GM23338 (cell line): ENCODE data around the gene HES4. TPM values are rescaled to one million over a fixed set of nuclear protein-coding genes. Genes with fewer than 3 reads are reported as not detected.

Experiments
- ATAC-seq: fragments of 200-7000 bp; cut with Tn5 transposase; 3 replicates; pipeline ENCODE4 v1.9.1; 2020
- DNase-seq: peaks from one replicate; pipeline ENCODE4 v3.0.0-alpha.2; 2015; ENCODE audit warnings: low spot score
- H2AFZ ChIP-seq: fragments of 200-600 bp; sonication (generic); 2 replicates; pipeline ENCODE4 v1.8.0; 2016; ENCODE audit warnings: antibody characterized with exemption, mild to moderate bottlenecking, moderate library complexity
- H3F3A ChIP-seq: fragments of 200-600 bp; sonication (generic); replicated peaks from 2 replicates; pipeline ENCODE4 v1.8.0; 2017; ENCODE audit warnings: antibody characterized with exemption, mixed run types, low read depth
- H3K27ac ChIP-seq: fragments of 200-600 bp; sonication (generic); 2 replicates; pipeline ENCODE4 v1.6.1; 2016; ENCODE audit warnings: low read depth
- H3K27me3 ChIP-seq: fragments of 200-600 bp; sonication (generic); 2 replicates; pipeline ENCODE4 v1.8.0; 2016; ENCODE audit warnings: mild to moderate bottlenecking, mixed run types, moderate library complexity; ENCODE audit not compliant: insufficient read depth
- H3K36me3 ChIP-seq: fragments of 200-600 bp; sonication (generic); 2 replicates; pipeline ENCODE4 v1.8.0; 2016; ENCODE audit warnings: mild to moderate bottlenecking; ENCODE audit not compliant: insufficient read depth
- H3K4me1 ChIP-seq: fragments of 200-600 bp; sonication (generic); 2 replicates; pipeline ENCODE4 v1.8.0; 2016; ENCODE audit warnings: mild to moderate bottlenecking, moderate library complexity; ENCODE audit not compliant: insufficient read depth
- H3K4me2 ChIP-seq: fragments of 200-600 bp; sonication (generic); 2 replicates; pipeline ENCODE4 v1.7.1; 2017; ENCODE audit warnings: mixed run types
- H3K4me3 ChIP-seq: fragments of 200-600 bp; sonication (generic); 2 replicates; pipeline ENCODE4 v1.6.1; 2016; ENCODE audit warnings: mixed run types
- H3K79me2 ChIP-seq: fragments of 200-600 bp; sonication (generic); replicated peaks from 2 replicates; pipeline ENCODE4 v1.8.0; 2017; ENCODE audit warnings: mild to moderate bottlenecking; ENCODE audit not compliant: insufficient read depth
- H3K9me2 ChIP-seq: fragments of 200-600 bp; sonication (generic); 2 replicates; pipeline ENCODE4 v1.8.0; 2017; ENCODE audit not compliant: insufficient read depth
- H4K20me1 ChIP-seq: fragments of 200-600 bp; sonication (generic); replicated peaks from 2 replicates; pipeline ENCODE4 v1.8.0; 2017; ENCODE audit warnings: mild to moderate bottlenecking; ENCODE audit not compliant: insufficient read depth
- H3K27ac Mint-ChIP-seq: 2 replicates; pipeline ENCODE4 v1.8.0; 2020; ENCODE audit warnings: inconsistent platforms, mild to moderate bottlenecking, moderate library complexity, mixed read lengths
- H3K27me3 Mint-ChIP-seq: 3 replicates; pipeline ENCODE4 v1.8.0; 2022; ENCODE audit warnings: low read depth, mild to moderate bottlenecking, moderate library complexity, mixed read lengths, inconsistent platforms; ENCODE audit not compliant: insufficient read depth, poor library complexity
- H3K36me3 Mint-ChIP-seq: 3 replicates; pipeline ENCODE4 v1.8.0; 2021; ENCODE audit warnings: low read depth, mild to moderate bottlenecking, inconsistent platforms, moderate library complexity, mixed read lengths
- H3K4me1 Mint-ChIP-seq: 3 replicates; pipeline ENCODE4 v1.8.0; 2020; ENCODE audit warnings: mild to moderate bottlenecking, inconsistent platforms, mixed read lengths
- H3K4me3 Mint-ChIP-seq: 3 replicates; pipeline ENCODE4 v1.8.0; 2021; ENCODE audit warnings: moderate library complexity, mild to moderate bottlenecking, inconsistent platforms, mixed read lengths
- H3K9me3 Mint-ChIP-seq: 3 replicates; pipeline ENCODE4 v1.8.0; 2020; ENCODE audit warnings: moderate library complexity, mild to moderate bottlenecking, inconsistent platforms, mixed read lengths
- CREB1 ChIP-seq: fragments of 250-450 bp; sonication (Bioruptor Pico); IDR thresholded peaks from 2 replicates; pipeline ENCODE4 v1.5.0; 2020; ENCODE audit warnings: low read depth, mild to moderate bottlenecking, moderate library complexity
- ETS1 ChIP-seq: IDR thresholded peaks from 2 replicates; pipeline ENCODE4 v1.6.1; 2016; ENCODE audit warnings: antibody characterized with exemption
- EZH2phosphoT487 ChIP-seq: fragments of 200-600 bp; sonication (generic); IDR thresholded peaks from one replicate; pipeline ENCODE4 v1.8.1; 2018; ENCODE audit warnings: antibody characterized with exemption; ENCODE audit not compliant: unreplicated experiment
- REST ChIP-seq: IDR thresholded peaks from one replicate; pipeline ENCODE4 v1.6.1; 2018; ENCODE audit warnings: antibody characterized with exemption; ENCODE audit not compliant: unreplicated experiment
- STAT1 ChIP-seq: IDR thresholded peaks from one replicate; pipeline ENCODE4 v1.6.1; 2016; ENCODE audit warnings: antibody characterized with exemption; ENCODE audit not compliant: unreplicated experiment
- ZNF114 ChIP-seq: fragments of 250-450 bp; sonication (Bioruptor Pico); IDR thresholded peaks from 2 replicates; pipeline ENCODE4 v1.5.0; 2020; ENCODE audit warnings: mild to moderate bottlenecking, moderate library complexity
- ZNF331 ChIP-seq: fragments of 250-450 bp; sonication (Bioruptor Pico); IDR thresholded peaks from 2 replicates; pipeline ENCODE4 v1.5.0; 2020; ENCODE audit warnings: low read depth, mild to moderate bottlenecking, moderate library complexity
- ZNF462 ChIP-seq: fragments of 250-450 bp; sonication (Bioruptor Pico); IDR thresholded peaks from 2 replicates; pipeline ENCODE4 v1.5.0; 2020; ENCODE audit warnings: mild to moderate bottlenecking, moderate library complexity
- polyA plus RNA-seq: library from polyadenylated mRNA; unstranded; fragments of >200 nt; fragmentation: Nextera tagmentation; extraction: Ambion mirVana; gene quantifications from 2 replicates; pipeline ENCODE4 v1.2.1, GENCODE V29; 2016
- total RNA-seq: library from RNA; depleted of rRNA; stranded (reverse); fragments of >200 nt; shearing (Covaris generic); gene quantifications from 2 replicates; pipeline ENCODE4 v1.2.3, GENCODE V29; 2014

The HES4 gene
- total and polyA plus RNA-seq, 2 experiments from 2014 or later = 2.3 to 6.7 TPM

GRCh38 chr1:1025730-1026129, 25.8 kb upstream of the HES4 start (continued):
- TF ChIP-seq ZNF462 (CRISPR knock-in tag) (no peak), CREB1 (CRISPR knock-in tag) (no peak), EZH2phosphoT487 (no peak)

GRCh38 chr1:1024771-1025699, 25.1 kb upstream of the HES4 start:
- peaks cover 47% of the 10 kb centered on the region for H3K4me1 ChIP-seq
- no peak overlapping the region for H2AFZ ChIP-seq
- ATAC-seq (peak; percentile 56), DNase-seq (peak; percentile 97)
- peak overlapping the region; percentile 71 for H3K4me2 ChIP-seq
- H3K27me3 Mint-ChIP-seq = peaks cover 14% of the 10 kb centered on the region
- 0 out of 2 replicates have a peak, but pooled peaks cover 5% of the 10 kb centered on the region for H3K79me2 ChIP-seq
- no peak overlapping the region; the same call in 2 of the 3 replicates for H3K4me3 Mint-ChIP-seq
- H3K36me3 Mint-ChIP-seq = peaks cover 20% of the 10 kb centered on the region
- H3F3A ChIP-seq = no peaks in the 10 kb centered on the region
- no peak overlapping the region for H3K27ac Mint-ChIP-seq
- peaks cover 4% of the 10 kb centered on the region; the same call in 1 of the 2 replicates for H4K20me1 ChIP-seq
- H3K27ac ChIP-seq = 0 out of 2 replicates have a peak overlapping the region, but pooled peaks have one; percentile 50
- peaks cover 34% of the 10 kb centered on the region for H3K4me1 Mint-ChIP-seq
- H3K36me3 ChIP-seq = no peaks in the 10 kb centered on the region
- H3K4me3 ChIP-seq = peak overlapping the region; percentile 43; the same call in 1 of the 2 replicates
- H3K27me3 ChIP-seq = no peaks in the 10 kb centered on the region; the same call in 1 of the 2 replicates
- H3K9me2 ChIP-seq = no peaks in the 10 kb centered on the region
- no peaks in the 10 kb centered on the region for H3K9me3 Mint-ChIP-seq
- TF ChIP-seq STAT1 (no peak), ZNF114 (CRISPR knock-in tag) (no peak), ZNF331 (CRISPR knock-in tag) (no peak), REST (no peak), ETS1 (no peak)
